Dermis blood vessel endothelial cell (primary cell): ENCODE measurements around the gene KRT75. TPM values are rescaled to one million over a fixed set of nuclear protein-coding genes. Genes with fewer than 3 reads are reported as not detected.
"Not testable (repeated sequence)": the region's sequence is repeated elsewhere in the genome, so short reads cannot be mapped to it uniquely, and the experiment has no call there.

Experiments
- DNase-seq: peaks from one replicate; pipeline ENCODE4 v3.0.0; 2010
- total RNA-seq: library from RNA; depleted of rRNA; stranded (reverse); fragments of >200 nt; gene quantifications from 2 replicates; pipeline ENCODE4 v1.2.3, GENCODE V29; 2014

KRT75 gene
- not detected in 2 replicates for total RNA-seq

DNA sequence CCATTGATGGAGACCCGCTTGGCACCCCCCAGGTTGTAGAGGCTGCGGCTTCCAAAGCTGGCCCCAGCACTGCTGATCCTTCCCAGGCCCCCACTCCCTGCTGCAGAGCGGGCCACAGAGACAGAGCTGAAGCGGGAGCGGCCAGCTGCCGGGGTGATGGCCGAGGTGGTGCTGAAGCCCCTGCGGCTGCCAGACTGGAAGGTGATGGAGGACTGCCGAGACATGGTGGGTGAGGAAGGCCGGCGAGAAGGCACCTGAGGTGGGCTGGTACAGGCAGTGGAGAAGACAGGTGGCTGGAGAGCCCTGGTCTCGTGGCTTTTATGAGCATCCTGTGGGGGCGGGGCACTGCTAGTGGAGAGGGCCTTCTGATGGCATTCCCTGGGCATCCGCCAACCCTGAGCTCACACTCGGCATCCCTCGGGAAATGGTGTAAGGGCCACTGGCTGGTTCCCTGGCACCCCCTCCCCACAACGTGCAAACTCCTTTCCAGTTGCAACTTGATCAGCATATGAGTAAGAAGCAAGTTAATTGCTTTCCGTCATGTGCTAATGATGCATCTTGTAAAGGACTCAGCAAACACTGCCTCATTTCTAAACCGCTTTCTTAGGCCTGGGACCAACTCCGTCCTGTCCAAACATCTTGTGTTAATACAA is at the start of gene KRT75:
Gene KRT75 (minus strand): TSS at position 291 of the 653 bp plus-strand sequence. CDS start 67 bp downstream, at position 224.
- DNase-seq: no peak

DNA sequence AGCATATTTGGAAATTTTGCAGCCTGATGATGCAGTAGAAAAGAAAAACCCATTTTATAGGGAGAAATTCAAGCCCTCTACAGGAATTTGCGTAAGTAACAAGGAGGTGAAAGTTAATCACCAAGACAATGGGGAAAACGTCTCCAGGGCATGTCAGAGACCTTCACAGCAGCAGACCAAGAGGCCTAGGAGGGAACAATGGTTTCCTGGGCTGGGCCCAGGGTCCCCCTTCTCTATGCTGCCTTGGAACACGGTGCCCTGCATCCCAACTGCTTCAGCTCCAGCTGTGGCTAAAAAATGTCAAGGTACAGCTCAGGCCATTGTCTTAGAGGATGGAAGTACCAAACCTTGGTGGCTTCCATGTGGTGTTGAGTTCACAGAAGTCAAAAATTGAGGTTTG is 45.9 kb upstream of the KRT75 start:
- no peak for DNase-seq

DNA sequence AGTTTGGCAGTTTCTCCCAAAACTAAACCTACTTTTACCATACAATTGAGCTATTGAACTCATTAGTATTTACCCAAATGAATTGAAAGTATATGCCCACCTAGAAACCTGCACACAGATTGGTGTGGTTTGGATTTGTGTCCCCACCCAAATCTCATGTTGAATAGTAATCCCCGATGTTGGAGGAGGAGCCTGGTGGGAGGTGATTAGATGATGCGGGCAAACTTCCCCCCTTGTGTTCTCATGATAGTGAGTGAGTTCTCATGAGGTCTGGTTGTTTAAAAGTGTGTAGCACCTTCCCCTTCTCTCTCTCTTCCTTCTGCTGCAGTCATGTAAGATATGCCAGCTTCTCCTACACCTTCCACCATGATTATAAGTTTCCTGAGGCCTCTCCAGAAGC is 43.5 kb upstream of the KRT75 start:
- no peak for DNase-seq

DNA sequence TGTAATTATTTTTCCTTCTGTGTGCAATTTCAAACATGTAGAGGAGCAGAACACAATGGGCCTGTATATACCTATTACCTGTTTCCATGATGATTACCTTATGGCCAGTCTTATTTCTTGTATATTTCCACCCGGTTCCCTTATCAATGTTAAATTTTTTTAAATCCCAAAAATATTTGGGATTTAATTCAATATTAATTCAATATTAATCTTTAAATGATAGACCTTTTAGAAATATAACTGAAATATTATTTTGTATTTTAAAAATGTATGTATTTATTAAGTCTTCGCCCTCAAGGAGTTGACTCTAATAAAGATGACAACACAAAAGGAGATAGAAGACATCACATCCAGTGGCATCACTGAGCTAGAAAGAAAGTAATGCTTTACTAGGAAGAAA is 40.0 kb upstream of the KRT75 start:
- DNase-seq: no peak

DNA sequence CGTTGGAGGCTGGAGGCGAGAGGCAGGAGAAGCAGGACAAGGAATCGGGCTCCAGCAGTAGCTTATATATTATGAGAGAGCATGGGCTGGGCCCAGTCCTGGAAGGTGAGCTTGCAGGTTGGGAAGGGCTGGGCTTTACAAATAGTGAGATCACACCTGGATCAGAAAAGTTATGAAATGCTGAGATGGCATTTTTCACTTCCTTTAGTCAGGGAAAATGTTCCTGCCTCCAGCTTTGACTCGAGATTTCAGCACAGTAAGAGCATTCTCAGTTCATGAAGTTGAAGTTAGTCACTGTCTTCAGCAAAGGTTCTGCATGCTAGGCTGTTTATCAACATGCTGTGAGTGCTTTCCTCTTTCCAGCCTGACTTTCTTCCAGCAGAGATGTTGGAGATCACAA is 39.6 kb upstream of the KRT75 start, which contains the start of gene KRT6C:
Gene KRT6C (minus strand): TSS at position 38 of the 400 bp plus-strand sequence. CDS start 68 bp downstream, outside the sequence.
- no peak for DNase-seq

DNA sequence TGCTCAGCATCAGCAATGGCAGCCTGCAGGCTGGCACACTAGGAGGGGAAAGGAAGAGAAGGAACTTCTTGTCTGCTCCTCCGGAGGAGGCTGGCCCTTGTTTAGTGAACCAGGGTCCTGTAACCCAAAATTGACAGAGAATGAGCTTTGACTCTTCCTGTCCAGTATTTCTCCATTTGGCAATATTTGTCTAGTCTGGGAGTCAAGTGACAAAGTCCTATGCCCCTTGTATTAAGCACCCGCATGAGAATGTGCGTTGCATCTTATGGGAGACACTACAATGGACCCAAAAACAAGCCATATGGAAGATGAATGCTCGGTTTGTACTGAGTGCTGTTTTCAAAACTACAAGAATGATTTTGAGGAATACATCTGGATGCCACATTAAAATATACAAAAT is 35.7 kb upstream of the KRT75 start:
- DNase-seq: no peak

DNA sequence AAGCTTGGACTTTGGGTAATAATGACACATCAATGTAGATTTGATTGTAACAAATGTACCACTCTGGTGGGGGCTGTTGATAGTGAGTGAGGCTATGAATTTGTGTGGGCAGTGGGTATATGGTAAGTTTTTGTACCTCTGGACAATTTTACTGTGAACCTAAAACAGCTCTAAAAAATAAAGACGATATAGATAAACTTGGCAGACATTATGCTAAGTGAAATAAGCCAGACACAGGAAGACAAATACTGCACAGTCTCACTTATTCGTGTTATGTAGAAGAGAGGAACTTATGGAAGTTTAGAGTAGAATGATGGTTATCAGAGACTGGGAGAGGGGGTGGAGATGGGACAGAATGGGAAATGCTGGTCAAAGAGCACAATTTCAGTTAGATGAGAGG is 30.7 kb upstream of the KRT75 start:
- no peak for DNase-seq

DNA sequence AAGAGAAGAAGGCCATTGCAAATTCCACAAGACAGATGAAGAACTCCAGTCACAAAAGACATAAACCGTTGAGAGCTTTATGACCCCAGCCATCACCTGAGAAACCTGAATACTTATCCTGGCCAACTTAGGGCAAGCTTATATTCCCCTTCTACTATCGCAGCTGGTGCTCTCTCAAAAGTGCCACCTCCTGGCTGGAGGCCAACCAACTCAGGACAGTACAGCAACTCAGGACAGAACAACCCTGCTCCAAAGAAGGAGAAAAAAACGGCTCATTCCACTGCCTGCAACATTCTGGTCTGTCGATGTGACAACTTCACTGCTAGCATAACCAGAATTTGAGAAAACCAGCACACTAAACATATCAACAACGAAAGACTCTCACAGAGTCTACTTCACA is 27.5 kb upstream of the KRT75 start:
- DNase-seq: no peak

DNA sequence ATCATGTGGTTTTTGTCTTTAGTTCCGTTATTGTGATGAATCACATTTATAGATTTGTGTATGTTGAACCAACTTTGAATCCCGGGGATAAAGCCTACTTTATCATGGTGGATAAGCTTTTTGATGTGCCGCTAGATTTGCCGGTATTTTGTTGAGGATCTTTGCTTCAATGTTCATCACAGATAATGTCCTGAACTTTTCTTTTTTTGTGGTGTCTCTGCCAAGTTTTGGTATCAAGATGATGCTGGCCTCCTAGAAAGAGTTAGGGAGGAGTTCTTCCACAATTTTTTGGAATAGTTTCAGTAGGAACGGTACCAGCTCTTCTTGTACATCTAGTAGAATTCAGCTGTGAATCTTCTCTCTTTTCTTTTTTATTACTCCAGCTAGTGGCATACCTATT is 24.7 kb upstream of the KRT75 start:
- DNase-seq: no peak

DNA sequence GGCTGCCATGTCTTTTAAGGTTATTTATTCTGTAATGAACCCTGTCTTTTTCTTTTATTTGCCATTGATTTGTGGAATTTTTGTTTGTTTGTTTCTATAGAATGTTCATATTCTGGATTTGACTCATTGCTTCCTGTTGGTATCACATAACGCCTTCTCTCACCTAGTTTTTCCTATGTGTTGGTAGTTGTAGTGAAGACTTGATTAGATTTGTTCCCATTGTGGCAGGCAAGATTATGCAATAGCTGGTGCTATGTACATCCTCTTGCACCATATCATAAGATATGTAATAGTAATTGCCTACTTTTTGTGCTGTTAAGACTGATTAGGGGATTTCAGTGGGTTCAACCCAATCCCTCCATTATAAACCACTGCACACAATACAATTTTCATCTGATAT is 21.6 kb upstream of the KRT75 start:
- DNase-seq: no peak

DNA sequence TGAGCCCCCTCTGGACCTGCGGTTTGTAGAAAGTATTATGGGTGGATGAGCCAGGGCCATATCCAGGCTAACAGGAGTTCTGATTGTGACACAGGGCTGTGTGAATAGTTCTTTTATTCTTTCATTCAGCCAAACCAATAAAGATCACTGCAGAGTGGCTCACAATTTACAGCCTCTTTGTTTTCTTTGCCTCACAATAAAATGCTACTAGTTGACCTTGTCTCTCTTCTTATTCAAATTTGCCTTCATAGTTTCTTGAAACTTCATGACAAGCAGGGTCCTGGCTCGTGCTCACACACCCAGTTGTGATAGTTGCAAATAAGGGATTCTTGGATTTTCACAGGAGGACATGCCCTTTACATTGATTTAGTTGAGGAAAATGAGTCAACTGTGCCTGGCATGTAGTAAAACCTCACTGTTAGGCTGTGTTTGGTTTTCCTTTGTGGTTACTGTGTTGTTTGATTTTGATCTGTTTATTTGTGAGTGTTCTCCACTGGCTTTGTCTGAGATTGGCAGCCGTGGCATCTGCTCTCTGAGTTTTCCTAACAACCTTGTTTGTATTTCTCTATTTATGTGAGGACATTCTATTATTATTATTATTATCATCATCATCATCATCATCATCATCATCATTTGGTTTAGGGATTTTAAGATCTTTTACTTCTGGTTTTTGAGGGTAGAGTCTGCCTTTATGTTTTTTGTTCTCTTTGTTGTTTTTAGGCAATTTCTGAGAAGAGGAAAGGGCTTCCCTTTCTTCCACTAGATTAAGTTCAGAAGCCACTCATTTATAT is 20.4 kb upstream of the KRT75 start:
- DNase-seq: no peak

DNA sequence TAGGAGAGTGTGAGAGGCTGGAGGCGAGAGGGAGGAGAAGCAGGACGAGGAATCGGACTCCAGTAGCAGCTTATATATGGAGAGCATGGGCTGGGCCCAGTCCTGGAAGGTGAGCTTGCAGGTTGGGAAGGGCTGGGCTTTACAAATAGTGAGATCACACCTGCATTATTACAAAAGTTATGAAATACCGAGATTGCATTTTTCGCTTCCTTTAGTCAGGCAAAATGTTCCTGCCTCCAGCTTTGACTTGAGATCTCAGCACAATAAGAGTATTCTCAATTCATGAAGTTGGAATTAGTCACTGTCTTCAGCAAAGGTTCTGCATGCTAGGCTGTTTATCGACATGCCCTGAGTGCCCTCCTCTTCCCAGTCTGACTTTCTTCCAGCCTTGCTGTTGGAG is 17.9 kb upstream of the KRT75 start, which contains the start of gene KRT6B:
Gene KRT6B (minus strand): TSS at position 46 of the 400 bp plus-strand sequence. CDS start 68 bp downstream, outside the sequence.
- DNase-seq: no peak

DNA sequence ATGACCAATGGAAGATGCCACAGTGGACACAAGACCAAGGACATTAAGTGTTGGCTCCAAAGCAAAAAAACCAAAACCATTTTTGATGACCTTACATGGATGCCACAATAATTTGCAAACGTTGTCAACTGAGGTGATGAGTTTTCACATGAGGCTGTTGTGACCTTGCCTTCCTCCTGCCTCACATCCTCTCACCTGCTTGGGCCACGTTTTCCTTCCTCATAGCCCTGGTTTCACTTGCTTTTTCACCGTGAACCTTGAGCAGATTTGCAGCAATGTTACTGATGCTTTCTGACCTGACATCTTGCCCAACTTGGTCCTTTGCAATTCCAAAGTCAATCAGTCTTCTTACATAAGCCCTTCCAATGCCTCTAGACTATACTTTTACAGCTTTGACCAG is 14.1 kb upstream of the KRT75 start:
- no peak for DNase-seq

DNA sequence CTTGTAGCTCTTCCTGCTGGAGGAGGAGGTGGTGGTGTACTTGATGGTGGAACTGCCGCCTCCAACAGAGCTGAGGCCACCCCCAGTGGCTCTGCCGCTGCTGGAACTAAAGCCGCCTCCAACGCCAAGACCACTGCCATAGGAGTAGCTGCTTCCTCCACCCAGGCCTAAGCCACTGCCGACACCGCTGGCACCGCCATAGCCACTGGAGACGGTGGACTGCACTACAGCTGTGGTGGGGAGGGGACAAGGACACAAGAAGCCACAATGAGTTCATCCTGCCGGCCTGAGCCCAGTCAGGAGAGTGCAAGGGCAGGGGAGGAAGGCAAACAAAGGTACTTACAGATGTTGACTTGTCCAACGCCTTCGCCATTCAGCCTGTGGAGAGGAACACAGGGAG is 13.0 kb upstream of the KRT75 start:
- not testable (repeated sequence) for DNase-seq

DNA sequence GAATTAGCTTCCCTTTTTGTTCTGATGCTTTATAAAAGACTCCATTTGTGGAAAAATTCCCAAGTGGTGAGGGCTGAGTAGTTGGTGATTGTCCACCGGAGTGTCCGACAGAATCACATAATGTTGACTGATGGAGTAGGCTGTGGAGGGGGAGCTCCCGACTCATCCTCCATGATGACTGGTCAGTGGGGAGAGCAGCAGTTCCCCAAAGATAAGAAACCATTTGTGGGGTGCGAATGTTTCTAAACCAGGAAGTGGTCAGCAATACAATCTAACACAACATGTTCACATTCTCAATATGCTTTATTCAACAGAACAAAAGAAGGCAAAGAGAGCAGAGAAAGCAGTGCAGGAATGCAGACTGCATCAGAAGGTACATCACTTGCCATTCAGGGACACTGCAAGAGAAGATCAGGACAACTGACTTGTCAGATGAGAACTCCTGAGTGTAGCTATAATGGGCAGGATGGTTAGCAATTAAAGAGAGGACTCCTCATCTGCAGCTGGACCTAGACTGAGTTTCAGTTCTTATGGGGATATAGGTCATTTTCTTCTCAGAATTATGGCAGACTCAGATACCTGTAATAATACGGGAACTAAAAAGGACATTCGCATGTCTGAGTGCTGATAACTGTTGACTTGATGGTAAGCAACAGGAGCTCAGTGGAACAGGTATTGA is 12.3 kb upstream of the KRT75 start:
- no peak for DNase-seq

DNA sequence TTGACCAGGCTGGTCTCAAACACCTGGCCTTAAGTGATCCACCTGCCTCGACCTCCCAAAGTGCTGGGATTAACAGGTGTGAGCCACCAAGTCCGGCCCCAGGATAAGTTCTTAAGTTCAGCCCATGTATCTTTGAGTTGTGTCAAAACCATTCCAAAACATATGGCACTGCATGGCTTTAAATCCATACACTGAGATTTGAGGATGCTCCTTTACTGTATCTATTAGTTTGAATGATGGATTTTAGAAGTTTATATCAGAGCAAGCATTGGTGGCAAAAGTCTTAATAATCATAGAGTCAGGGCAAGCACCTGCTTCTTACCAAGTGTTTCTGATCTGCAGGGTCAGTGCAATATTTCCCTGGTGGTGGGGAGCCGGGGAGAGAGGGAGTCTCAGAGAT is 11.7 kb upstream of the KRT75 start:
- no peak for DNase-seq

DNA sequence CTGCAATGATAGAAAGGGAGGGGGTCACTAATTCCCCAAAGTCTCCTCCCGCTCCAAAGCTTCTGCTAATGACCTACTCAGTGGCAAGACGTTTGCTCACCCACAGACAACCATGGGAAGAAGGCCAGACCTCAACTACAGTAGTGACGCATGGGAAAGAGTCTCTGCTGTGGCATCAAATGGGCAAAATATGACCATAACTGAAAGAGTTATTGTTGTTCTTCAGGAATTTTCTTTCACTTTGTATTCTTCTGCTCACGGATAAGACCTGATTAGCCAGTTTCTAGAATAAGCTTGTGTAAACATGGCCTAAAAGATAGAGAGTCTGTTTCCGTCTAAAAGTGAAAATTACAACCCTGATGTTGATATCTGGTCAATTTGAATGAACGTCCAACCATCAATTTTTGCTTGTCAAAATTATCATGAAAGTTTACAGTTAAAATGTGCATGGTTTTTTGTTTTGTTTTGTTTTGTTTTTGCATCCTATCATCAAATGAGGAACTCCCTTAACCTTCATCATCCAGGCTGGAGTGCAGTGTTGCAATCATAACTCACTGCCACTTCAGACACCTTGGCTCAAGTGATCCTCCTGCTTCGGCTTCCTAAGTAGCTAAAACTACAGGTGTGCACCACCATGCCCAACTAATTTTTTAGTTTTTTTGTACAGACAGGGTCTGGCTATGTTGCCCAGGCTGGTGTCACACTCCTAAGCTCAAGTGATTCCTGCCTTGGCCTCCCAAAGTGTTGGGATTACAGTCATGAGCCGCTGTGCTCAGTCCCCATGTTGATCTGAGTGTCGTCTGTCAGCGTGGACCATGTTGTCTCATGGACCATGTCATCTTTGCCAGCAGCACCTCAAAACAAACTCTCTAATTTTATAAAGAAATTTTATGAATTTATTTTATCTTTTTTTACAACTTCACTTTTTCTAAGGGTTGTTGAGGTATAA is 10.8 kb upstream of the KRT75 start:
- no peak for DNase-seq

DNA sequence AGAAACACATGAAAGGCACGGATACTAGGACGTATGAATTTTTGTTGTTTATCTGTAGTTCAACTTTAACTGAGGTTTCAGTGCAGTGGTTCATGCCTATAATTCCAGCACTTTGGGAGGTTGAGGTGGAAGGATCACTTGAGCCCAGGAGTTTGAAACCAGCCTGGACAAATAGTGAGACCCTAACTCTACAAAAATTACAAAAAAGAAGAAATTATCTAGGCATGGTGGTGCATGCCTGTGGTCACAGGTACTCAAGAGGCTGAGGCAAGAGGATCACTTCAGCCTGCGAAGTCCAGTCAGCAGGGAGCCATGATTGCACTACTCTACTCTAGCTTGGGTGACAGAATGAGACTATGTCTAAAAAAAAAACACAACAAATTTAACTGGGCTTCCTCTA is 9.8 kb upstream of the KRT75 start:
- DNase-seq: no peak

DNA sequence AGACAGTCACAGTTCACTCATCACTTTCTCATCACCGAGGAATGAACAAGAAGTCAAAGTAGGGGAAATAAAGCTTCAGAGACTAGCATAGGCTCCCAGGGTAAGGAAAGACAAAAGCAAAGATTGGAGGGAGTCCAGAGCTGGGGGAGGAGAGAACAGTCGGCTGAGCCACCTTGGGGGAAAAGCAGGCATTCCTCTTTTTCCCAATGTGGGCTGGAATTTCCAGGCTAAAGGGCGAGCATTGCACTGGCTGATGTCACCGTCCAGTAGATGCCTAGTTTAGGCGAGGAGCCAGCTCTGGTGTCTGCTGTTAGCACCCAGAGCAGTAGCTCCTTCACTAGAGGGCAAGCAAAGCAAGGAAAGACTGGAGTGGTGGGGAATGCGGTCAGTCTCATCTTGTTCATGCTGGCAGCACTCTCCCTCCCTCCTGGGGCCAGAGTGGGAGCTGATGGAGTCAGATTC is 8.5 kb upstream of the KRT75 start:
- DNase-seq: no peak

DNA sequence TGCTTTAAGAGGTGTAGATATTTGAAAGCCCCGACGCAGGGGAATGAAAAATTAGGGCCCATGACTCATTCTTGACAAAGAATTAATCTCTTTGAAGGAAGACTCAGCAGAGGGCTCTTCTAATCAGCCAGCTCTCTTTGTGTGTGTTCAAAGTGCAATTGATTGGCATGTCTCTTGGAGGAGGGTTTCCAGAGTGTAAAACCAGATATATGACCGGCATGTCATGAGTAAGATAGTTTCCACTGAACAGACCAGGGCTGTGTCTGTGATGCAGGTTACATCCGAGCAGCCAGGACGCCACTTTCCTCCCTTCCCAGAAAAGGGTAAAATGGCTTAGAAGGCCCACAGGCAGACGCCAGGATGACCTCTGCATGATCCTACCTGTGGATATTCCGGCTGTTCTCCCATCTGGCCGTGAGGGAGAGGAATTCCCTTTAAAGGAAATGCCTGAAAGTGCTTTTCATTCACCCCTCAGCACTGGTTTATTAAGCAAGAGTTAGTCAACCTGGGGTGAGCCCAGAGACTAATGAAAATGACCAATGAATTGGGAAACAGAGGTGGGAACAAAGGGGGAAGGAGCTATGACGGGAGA is 7.2 kb upstream of the KRT75 start:
- no peak for DNase-seq

DNA sequence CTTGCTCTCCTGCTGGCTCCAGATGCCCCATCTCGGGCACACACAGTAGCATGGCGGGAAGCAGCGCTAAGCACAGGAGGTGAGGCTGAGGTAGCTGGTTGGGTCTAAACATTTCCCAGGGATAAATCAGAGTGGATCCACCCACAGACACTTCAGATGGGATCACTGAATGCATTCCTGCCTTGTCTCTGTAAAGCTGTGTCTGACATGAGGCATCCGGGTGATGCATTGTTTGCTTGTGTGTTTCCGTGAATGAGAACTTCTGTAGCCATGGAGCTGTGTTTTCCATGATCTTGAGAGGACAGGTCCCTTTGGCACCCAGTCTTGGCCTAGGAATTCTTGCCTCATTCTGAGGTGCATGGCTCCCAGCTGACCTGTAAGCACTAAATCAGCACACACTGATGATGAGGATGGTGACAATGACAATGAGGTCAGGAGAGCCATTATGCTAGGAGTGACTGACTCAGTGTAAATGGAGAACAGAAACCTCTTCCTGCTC is 6.7 kb upstream of the KRT75 start:
- DNase-seq: no peak

DNA sequence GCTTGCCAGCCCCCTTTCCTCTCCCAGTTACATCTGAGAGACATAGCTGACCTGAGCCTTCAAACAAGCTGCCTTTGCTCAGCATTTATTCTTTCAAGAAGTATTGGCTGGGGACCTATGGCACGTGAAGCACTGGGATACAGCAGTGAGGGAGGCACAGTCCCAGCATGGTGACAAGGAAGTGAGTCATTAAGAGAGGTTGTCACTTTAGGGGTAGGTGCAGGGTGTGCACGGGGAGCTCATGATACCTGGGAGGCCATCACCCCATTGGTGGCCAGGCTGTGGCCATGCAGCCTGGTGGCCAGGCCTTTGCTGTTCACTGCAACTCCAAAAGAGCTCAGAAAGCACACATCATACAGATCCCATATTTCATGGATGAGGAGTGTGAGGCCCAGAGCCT is 5.7 kb upstream of the KRT75 start:
- DNase-seq: no peak
